Measurements from ENCODE around the gene PKNOX1.
"Not testable (repeated sequence)": the region's sequence is repeated elsewhere in the genome, so short reads cannot be mapped to it uniquely, and the experiment has no call there.

GRCh38 chr21:42927474-42928200 lies 46.7 kb upstream of the PKNOX1 start:
- not testable (repeated sequence) for TF ChIP-seq ZNF565 (CRISPR knock-in tag; conservative IDR thresholded peaks at IDR 0.05; ENCODE audit: low read depth); ARNTL (CRISPR knock-in tag; IDR thresholded peaks at IDR 0.05; ENCODE audit: borderline replicate concordance, low read depth); CSDC2 (CRISPR knock-in tag; IDR thresholded peaks at IDR 0.05); TCF4 (CRISPR knock-in tag; IDR thresholded peaks at IDR 0.05; ENCODE audit: borderline replicate concordance)
